ENCODE data around the gene CCDC90B. TPM values are rescaled to one million over a fixed set of nuclear protein-coding genes. Genes with fewer than 3 reads are reported as not detected.
"Not testable (repeated sequence)": the region's sequence is repeated elsewhere in the genome, so short reads cannot be mapped to it uniquely, and the experiment has no call there.

The CCDC90B gene
- total RNA-seq, 1 experiment from 2014 or later: 51.2 TPM

DNA sequence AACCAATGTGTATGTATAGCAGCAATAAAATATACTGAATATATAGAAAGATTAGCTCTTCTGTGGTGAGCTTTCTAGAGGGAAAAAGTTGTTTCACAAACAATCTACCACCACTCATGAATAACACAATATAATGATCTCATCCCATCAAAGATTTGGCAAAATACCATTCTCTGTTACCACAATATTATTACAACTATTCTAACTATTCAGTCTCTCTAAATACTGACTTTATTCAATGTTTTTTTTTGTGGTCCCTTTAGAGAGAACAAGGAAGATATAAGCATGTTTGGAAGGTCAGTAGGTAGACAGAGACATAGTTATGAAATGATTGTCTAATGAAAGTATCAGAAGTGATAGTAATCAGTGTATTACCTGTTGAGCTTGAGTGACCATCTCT, 7.8 kb downstream of the CCDC90B start:
- ChIA-PET POLR2A (ENCODE audit: low non-redundant PET) (no interaction called here), CTCF (no interaction called here)
- no peak for DNase-seq (ENCODE audit: low spot score)
- Histone ChIP-seq H3K9me3 (ENCODE audit: low read depth, low read length, poor library complexity, severe bottlenecking) (no peaks in the 10 kb centered on the region), H3K27me3 (replicated peaks; ENCODE audit: insufficient read depth, low read depth, low read length, poor library complexity) (no peaks in the 10 kb centered on the region), H3K4me3 (ENCODE audit: low read depth, low read length, poor library complexity, severe bottlenecking) (no peak overlapping the region), H3K36me3 (ENCODE audit: insufficient read depth, low read length, poor library complexity, severe bottlenecking) (peaks cover 52% of the 10 kb centered on the region), H3K4me1 (ENCODE audit: insufficient read depth, low read length, poor library complexity, severe bottlenecking) (peaks cover 34% of the 10 kb centered on the region), H3K27ac (ENCODE audit: low read depth, low read length, poor library complexity, severe bottlenecking) (no peak overlapping the region)
- TF ChIP-seq, protein P1, sequence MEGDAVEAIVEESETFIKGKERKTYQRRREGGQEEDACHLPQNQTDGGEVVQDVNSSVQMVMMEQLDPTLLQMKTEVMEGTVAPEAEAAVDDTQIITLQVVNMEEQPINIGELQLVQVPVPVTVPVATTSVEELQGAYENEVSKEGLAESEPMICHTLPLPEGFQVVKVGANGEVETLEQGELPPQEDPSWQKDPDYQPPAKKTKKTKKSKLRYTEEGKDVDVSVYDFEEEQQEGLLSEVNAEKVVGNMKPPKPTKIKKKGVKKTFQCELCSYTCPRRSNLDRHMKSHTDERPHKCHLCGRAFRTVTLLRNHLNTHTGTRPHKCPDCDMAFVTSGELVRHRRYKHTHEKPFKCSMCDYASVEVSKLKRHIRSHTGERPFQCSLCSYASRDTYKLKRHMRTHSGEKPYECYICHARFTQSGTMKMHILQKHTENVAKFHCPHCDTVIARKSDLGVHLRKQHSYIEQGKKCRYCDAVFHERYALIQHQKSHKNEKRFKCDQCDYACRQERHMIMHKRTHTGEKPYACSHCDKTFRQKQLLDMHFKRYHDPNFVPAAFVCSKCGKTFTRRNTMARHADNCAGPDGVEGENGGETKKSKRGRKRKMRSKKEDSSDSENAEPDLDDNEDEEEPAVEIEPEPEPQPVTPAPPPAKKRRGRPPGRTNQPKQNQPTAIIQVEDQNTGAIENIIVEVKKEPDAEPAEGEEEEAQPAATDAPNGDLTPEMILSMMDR (conservative IDR thresholded peaks at IDR 0.05; ENCODE audit: low read depth, low read length): no peak
- intact Hi-C loops (cut with micrococcal nuclease; ENCODE audit: unreplicated experiment): no loop called here
- BruUV-seq (replicated peaks): no TSS peak

DNA sequence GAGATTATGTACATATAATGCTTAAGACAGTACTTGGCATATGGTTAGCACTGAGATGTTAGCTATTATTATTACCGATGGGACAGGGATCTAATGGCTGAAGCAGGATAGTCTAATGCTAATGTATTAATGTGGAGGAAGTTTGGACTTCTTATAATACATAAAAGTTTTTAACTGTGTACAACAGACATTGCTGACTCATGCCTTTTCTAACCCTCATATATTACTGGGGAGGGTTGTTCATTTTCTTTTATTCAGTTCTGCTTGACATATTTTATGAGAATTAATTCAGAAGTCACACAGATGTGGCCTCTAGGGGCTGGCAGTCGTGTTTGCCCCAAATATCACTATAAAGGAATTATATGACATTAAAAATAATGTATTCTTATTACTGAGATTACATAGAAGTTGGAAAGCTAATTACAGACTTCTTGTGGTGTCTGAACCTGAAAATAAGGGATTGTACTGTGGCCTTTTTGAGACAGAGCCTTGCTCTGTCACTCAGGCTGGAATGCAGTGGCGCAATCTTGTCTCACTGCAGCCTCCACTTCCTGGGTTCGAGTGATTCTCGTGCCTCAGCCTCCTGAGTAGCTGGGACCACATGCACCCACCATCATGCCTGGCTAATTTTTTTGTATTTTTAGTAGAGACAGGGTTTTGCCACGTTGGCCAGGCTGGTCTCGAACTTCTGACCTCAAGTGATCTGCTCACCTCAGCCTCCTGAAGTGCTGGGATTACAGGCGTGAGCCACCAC, 10.1 kb downstream of the CCDC90B start:
- POLR2A ChIA-PET (ENCODE audit: low non-redundant PET): no interaction called here

DNA sequence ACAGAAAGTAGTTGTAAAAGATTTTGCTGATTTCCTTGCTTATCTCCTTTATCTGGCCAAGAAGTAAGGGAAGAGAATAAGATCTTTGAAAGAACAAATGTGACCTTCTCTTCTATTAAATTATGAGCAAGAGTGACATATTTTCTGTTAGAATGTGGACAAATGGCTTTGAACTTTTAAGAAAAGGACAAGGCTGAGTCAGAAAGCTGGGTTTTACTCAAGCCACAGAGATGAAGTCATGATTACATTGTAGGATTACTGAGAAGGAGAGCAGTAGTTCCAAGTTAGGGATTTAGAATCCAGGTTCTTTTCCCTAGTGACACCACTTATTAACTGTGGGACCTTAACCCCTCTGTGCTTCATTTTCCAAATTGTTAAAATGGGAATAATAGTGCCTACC, 13.5 kb downstream of the CCDC90B start:
- no TSS peak for BruUV-seq (replicated peaks)
- Histone ChIP-seq H3K9me3 (ENCODE audit: low read depth, low read length, poor library complexity, severe bottlenecking) (no peaks in the 10 kb centered on the region), H3K4me3 (ENCODE audit: low read depth, low read length, poor library complexity, severe bottlenecking) (no peak overlapping the region), H3K27ac (ENCODE audit: low read depth, low read length, poor library complexity, severe bottlenecking) (no peak overlapping the region), H3K27me3 (replicated peaks; ENCODE audit: insufficient read depth, low read depth, low read length, poor library complexity) (no peaks in the 10 kb centered on the region), H3K4me1 (ENCODE audit: insufficient read depth, low read length, poor library complexity, severe bottlenecking) (no peaks in the 10 kb centered on the region), H3K36me3 (ENCODE audit: insufficient read depth, low read length, poor library complexity, severe bottlenecking) (peaks cover 46% of the 10 kb centered on the region)
- ChIA-PET POLR2A (ENCODE audit: low non-redundant PET) (no interaction called here), CTCF (no interaction called here)
- intact Hi-C loops (cut with micrococcal nuclease; ENCODE audit: unreplicated experiment): no loop called here
- no peak for DNase-seq (ENCODE audit: low spot score)
- TF ChIP-seq, protein P1 (conservative IDR thresholded peaks at IDR 0.05; ENCODE audit: low read depth, low read length): no peak
- TF ChIP-seq EZH2 (IDR thresholded peaks at IDR 0.05; ENCODE audit: borderline replicate concordance, low read depth, low read length, poor library complexity, severe bottlenecking): no peak

More for the DNA sequence above, 10.1 kb downstream of the CCDC90B start:
- Histone ChIP-seq H3K9me3 (ENCODE audit: low read depth, low read length, poor library complexity, severe bottlenecking) (no peaks in the 10 kb centered on the region), H3K4me3 (ENCODE audit: low read depth, low read length, poor library complexity, severe bottlenecking) (no peak overlapping the region), H3K4me1 (ENCODE audit: insufficient read depth, low read length, poor library complexity, severe bottlenecking) (peaks cover 11% of the 10 kb centered on the region), H3K36me3 (ENCODE audit: insufficient read depth, low read length, poor library complexity, severe bottlenecking) (peaks cover 68% of the 10 kb centered on the region), H3K27me3 (replicated peaks; ENCODE audit: insufficient read depth, low read depth, low read length, poor library complexity) (no peaks in the 10 kb centered on the region), H3K27ac (ENCODE audit: low read depth, low read length, poor library complexity, severe bottlenecking) (no peak overlapping the region)
- TF ChIP-seq, protein P1 (conservative IDR thresholded peaks at IDR 0.05; ENCODE audit: low read depth, low read length): no peak
- TF ChIP-seq EZH2 (IDR thresholded peaks at IDR 0.05; ENCODE audit: borderline replicate concordance, low read depth, low read length, poor library complexity, severe bottlenecking): no peak
- CTCF ChIA-PET: no interaction called here
- no TSS peak for BruUV-seq (replicated peaks)
- intact Hi-C loops (cut with micrococcal nuclease; ENCODE audit: unreplicated experiment): no loop called here
- peak; percentile 20 for DNase-seq (ENCODE audit: low spot score)

DNA sequence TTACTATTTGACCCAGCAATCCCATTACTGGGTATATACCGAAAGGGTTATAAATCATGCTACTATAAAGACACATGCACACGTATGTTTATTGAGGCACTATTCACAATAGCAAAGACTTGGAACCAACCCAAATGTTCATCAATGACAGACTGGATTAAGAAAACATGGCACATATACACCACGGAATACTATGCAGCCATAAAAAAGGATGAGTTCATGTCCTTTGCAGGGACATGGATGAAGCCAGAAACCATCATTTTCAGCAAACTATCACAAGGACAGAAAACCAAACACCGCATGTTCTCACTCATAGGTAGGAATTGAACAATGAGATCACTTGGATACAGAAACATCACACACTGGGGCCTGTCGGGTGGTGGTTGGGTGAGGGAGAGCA, 14.4 kb downstream of the CCDC90B start:
- peaks cover 37% of the 10 kb centered on the region for H3K36me3 ChIP-seq (ENCODE audit: insufficient read depth, low read length, poor library complexity, severe bottlenecking)
- BruUV-seq (replicated peaks); H3K27me3 ChIP-seq (replicated peaks; ENCODE audit: insufficient read depth, low read depth, low read length, poor library complexity); DNase-seq (ENCODE audit: low spot score); H3K27ac ChIP-seq (ENCODE audit: low read depth, low read length, poor library complexity, severe bottlenecking); H3K4me3 ChIP-seq (ENCODE audit: low read depth, low read length, poor library complexity, severe bottlenecking); H3K4me1 ChIP-seq (ENCODE audit: insufficient read depth, low read length, poor library complexity, severe bottlenecking); H3K9me3 ChIP-seq (ENCODE audit: low read depth, low read length, poor library complexity, severe bottlenecking); intact Hi-C loops (cut with micrococcal nuclease; ENCODE audit: unreplicated experiment); CTCF ChIA-PET; POLR2A ChIA-PET (ENCODE audit: low non-redundant PET): not testable (repeated sequence)

DNA sequence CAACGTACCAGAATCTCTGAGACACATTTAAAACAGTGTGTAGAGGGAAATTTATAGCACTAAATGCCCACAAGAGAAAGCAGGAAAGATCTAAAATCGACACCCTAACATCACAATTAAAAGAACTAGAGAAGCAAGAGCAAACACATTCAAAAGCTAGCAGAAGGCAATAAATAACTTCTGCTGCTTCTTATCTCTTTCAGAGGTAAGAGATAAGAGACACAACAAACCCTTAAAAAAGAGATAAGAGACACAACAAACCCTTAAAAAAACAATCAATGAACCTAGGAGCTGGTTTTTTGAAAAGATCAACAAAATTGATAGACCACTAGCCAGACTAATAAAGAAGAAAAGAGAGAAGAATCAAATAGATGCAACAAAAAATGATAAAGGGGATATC, 17.1 kb downstream of the CCDC90B start:
- H3K4me1 ChIP-seq (ENCODE audit: insufficient read depth, low read length, poor library complexity, severe bottlenecking); BruUV-seq (replicated peaks); DNase-seq (ENCODE audit: low spot score); H3K27me3 ChIP-seq (replicated peaks; ENCODE audit: insufficient read depth, low read depth, low read length, poor library complexity); POLR2A ChIA-PET (ENCODE audit: low non-redundant PET); H3K27ac ChIP-seq (ENCODE audit: low read depth, low read length, poor library complexity, severe bottlenecking); CTCF ChIA-PET; H3K4me3 ChIP-seq (ENCODE audit: low read depth, low read length, poor library complexity, severe bottlenecking); H3K9me3 ChIP-seq (ENCODE audit: low read depth, low read length, poor library complexity, severe bottlenecking); intact Hi-C loops (cut with micrococcal nuclease; ENCODE audit: unreplicated experiment): not testable (repeated sequence)
- peaks cover 30% of the 10 kb centered on the region for H3K36me3 ChIP-seq (ENCODE audit: insufficient read depth, low read length, poor library complexity, severe bottlenecking)
